CD4-positive, alpha-beta T cell treated with Interleukin-4 for 4 hours (primary cell): Measurements from ENCODE around the gene CTSA.

Experiments
- DNase-seq: peaks from one replicate; pipeline ENCODE4 v3.0.0-alpha.2; 2020

Gene CTSA

DNA sequence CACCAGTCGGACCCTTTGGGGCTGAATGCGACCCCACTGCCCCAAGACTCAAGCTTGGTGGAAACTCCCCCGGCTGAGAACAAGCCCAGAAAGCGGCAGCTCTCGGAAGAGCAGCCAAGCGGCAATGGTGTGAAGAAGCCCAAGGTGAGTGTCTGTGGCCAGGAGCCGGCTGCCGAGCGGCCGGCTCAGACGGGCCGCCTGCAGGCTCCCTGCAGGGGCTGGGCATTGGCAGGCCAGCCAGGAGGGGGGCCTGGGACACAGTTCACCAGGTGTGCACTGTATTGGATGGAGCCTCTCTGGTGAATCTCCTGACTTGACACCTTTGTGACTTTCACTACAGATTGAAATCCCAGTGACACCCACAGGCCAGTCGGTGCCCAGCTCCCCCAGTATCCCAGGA is 49.3 kb downstream of the CTSA start:
- no peak for DNase-seq

- DNase-seq: no peak
Observed at GRCh38 chr20:45943613-45944012, 52.5 kb downstream of the CTSA start.

- peak; percentile 51 for DNase-seq
Observed at GRCh38 chr20:45944151-45944964, 53.2 kb downstream of the CTSA start.

DNA sequence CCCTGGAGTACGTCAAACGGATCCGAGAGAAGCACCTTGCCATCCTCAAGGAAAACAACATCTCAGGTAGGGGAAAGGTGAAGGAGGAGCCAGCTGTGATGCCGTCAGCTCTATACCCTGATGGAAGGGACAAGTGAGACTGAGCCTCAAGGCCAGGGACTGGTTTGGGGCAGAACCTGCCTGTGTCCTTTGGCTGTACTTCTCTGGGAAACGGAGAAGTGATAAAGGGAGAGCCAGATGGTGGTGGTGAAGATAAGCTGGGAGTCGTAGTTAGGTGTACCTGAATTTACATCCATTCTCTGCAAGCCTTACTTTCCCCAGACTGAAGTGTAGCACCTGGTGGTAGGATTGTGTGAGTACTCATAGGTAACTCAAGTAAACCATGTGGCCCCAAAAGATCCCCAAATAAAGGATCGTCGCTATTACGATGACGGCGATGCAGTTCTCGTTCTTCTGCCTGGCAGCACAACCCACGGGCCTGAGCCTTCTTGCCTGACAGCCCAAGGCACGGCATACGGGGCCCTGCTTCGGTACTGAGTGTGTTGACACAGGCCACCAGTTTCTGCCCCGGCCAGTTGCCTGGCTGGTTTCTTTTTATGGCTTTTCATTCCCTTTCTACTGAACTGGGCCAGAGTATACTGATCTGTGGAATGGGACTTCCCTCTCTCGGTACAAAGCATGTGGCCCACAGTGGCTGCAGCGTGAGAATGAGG is 54.0 kb downstream of the CTSA start:
- DNase-seq: no peak

DNA sequence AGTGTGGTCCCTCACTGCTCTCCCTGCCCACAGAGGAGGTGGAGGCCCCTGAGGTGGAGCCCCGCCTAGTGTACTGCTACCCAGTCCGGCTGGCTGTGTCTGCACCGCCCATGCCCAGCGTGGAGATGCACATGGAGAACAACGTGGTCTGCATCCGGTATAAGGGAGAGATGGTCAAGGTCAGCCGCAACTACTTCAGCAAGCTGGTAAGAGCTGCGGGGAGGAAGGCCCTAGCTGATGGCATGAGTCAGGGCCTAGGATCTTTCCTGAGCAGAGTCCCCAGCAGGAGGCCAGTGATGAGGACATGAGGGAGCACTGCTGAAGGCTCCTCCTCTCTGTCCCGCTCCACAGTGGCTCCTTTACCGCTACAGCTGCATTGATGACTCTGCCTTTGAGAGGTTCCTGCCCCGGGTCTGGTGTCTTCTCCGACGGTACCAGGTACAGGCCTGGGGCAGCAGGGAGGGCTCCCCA is 54.6 kb downstream of the CTSA start:
- DNase-seq: no peak

DNA sequence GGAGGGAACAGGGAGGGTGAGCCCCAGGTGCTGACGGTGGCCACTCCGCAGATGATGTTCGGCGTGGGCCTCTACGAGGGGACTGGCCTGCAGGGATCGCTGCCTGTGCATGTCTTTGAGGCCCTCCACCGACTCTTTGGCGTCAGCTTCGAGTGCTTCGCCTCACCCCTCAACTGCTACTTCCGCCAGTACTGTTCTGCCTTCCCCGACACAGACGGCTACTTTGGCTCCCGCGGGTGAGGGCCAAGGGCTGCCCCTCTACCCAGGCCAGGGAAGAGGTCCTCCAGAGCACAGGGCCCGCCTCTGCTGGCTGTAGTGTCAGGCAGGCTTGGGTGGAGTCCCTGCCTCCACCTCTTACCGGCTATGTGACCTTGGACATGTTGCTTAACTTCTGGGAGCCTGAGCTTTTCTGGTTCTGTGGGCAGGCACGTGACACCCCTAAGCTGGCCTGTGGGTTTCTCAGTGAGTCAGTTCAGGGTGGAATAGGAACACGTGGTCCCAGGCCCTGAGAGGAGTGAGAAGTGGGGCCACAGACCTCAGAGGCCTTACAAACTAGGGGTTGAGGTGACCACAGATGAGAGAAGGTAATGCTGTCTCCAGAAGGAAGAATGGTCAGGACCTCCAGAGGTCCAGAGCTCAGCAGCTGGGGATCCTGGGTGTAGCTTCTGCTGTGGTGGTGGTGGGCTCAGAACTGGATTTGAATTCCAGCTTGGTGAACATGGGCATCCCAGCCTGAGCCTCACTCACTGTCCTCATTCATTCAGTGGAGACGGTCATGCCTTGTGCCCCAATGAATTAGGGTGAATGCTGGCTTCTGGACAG is 55.2 kb downstream of the CTSA start:
- DNase-seq: peak; percentile 44

DNA sequence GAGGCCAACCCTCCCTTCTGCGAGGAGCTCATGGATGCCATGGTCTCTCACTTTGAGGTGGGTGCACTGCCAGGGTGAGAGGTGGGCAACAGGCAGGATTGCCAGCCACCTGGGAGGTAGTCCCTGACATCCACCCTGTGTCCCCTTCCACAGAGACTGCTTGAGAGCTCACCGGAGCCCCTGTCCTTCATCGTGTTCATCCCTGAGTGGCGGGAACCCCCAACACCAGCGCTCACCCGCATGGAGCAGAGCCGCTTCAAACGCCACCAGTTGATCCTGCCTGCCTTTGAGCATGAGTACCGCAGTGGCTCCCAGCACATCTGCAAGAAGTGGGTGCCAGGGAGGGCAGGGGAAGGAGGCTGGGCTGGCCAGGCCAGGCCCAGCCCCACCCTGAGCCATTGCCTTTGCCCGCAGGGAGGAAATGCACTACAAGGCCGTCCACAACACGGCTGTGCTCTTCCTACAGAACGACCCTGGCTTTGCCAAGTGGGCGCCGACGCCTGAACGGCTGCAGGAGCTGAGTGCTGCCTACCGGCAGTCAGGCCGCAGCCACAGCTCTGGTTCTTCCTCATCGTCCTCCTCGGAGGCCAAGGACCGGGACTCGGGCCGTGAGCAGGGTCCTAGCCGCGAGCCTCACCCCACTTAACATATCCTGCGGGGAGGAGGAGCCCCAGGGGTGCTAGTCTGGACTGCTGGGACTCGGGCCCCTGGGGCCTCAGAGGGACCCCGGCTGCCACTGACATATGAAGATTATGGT is 56.2 kb downstream of the CTSA start:
- DNase-seq: no peak

GRCh38 chr20:45948261-45948733 is 57.2 kb downstream of the CTSA start:
- no peak for DNase-seq
